HTR-8/SVneo (cell line): ENCODE data around the gene TIAM1.

ENCODE experiments used
- DNase-seq: peaks from one replicate; pipeline ENCODE4 v3.0.0; 2011; ENCODE audit warnings: low spot score, mixed read lengths; ENCODE audit not compliant: insufficient read length
- FAIRE-seq: peaks from 2 replicates; lab custom pipeline; 2011; peaks lifted over from hg19 to GRCh38; lab: Jason Lieb, UNC

TIAM1 gene

DNA sequence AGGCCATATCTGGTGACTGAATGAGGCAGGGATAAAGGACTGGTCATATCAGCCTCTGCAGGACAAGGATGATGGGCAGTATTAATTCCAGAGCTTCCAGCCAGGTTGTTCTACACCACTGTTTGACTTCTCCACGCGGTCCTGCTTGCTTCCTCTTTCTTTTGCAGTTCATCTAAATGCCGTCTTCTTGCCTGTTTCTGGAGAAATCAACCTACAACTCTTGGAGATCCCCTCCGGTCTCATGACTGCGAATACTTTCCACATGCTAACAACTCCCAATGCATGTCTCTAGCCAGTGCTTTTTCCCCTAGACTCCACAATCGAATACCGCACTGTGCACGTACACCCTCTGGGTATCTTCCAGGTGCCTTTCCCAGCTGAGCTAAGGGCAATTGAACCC is 14.1 kb upstream of the TIAM1 start:
- no peak for DNase-seq
- FAIRE-seq, result no peak

DNA sequence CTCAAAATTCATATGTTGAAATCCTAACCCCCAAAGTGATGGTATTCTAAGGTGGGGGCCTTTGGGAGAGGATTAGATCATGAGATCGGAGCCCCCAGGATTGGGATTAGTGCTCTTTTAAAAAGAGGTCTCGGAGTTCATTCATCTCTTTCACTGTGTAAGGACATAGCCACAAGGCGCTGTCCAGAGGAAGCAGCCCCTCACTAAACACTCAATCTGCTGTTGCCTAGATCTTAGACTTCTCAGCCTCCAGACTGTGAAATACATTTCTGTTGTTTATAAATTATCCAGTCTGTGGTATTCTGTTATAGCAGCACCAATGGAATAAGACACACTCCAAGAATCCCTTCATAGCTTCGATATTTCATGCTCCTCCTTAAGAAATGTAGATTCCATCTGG is 12.4 kb upstream of the TIAM1 start:
- DNase-seq, result no peak
- FAIRE-seq, result no peak

DNA sequence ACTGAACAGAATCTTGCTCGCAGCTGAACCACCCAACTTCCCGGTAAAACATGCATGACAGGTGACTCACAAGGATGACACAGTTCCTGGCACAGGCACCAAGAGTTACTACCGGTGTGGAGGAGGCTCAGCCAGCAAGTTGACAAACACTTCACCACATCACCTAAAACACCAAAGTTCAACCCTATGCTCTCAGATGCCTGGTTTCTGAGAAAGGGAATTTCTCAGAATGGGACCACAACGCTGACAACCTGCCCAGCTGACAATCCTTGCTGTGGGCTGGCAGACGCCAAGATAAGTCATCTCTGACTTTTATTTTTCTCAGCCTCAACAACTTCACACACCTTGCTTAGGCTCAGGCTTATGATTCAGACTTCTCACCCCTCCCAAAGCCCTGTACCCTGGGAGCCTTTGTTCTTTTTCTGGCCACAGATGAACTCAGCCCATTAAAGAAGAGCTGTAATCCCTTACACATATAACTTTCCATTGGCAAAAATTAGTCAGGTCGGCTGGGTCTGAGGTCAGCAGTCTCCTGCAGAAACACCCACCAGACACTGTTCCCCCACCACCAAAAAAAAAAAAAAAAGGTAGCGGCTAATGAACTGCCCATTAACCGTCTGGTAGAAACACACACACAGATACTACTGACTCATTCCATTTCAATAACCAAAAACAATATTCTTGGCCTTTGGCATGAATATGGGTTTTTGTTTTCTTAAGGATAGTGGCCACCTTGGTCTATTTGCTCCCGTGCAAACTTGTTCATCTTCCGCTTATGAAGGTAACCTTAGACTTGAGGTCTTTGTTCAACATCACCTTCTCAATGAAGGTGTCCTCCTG is 10.8 kb upstream of the TIAM1 start:
- DNase-seq, result peak; percentile 51
- FAIRE-seq, result peak; percentile 65

DNA sequence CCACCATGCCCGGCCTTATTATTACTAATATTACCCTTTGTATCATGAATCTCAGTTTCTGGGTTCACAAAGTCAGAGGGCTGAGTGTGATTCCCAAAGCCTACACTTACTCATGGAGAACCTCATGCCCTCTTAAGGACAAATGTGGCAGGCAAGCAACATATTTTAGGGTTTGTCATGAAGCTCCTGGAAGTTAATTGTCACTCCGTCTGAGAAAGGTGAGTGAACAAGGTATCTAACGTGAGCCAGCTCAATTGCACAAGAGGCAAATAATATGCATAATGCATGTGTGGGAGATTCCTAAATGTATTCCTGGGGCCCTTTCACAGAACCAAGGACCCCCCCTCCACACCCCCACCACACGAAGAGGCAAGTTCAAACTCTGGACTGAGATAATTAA is 10.1 kb upstream of the TIAM1 start:
- FAIRE-seq, result no peak

DNA sequence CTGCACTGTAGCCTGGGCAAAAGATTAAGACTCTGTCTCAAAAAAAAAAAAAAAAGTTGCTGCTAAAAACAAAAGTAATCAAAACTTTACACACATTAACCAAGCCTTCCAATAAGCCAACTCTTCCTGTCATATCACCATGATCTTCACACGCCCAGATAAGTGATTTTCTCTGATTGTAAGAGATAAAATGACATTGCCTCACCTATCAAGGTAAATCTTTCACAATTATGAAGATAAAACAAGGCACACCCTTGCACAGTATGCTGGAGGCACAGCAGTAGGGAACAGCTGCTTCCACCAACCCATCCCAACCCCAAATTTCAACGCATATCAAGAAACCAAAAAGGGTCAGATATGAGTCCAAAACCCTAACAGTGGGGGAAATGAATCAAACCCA is 8.8 kb upstream of the TIAM1 start:
- FAIRE-seq (peak; percentile 31), DNase-seq (no peak)

More for the DNA sequence above, 10.1 kb upstream of the TIAM1 start:
- DNase-seq, result no peak

DNA sequence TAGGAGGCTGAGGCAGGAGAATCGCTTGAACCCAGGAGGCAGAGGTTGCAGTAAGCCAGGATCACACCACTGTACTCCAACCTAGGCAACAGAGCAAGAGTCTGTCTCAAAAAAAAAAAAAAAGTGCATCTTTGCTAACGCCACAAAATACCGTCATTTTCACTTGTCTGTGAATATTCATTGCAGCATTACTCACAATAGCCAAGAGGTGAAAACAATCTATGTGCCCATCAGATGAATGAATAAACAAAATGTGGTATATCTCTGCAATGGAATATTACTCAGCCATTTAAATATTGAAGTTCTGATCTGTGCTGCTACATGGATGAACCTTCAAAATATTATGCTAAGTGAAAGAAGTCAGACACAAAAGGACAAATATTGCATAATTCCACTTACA is 7.9 kb upstream of the TIAM1 start:
- FAIRE-seq, result peak; percentile 87
- DNase-seq, result no peak

DNA sequence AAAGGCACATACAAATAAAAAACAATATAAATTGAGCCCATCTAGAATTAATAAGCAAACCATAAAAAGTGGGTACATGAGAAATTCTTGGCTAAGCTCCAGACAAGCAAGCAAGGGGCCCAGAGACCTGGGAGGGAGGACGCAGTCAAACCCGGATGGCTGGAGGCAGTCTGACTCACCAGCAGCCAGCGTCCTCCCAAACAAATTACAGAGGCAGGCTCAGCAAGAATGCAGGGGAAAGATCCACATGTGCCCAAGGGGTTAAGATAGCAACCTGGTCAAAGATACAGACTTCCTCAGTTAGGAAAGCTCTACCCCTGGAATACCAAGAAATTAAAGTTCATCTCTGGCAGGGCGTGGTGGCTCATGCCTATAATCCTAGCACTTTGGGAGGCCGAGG is 7.4 kb upstream of the TIAM1 start:
- FAIRE-seq (peak; percentile 69), DNase-seq (peak; percentile 79)

DNA sequence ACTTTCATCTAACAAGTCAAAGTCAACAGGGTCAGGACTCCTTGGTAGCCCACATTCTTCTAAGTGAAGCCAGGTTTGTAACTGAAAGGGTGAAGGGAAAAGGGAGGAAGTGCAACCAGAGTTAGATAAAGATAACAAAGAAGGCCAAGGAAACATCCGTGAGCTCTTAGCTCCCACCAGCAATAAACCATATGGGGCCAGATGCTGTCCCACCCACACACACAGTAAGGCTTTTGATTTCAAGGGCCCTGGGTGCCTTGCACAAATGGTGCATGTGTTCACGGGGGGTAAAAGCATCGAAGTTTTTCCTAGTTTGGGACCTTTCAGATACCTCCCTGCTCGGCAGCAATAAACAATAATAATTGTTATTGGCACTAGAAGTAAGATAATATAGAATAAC is 5.1 kb upstream of the TIAM1 start:
- DNase-seq (no peak), FAIRE-seq (no peak)

DNA sequence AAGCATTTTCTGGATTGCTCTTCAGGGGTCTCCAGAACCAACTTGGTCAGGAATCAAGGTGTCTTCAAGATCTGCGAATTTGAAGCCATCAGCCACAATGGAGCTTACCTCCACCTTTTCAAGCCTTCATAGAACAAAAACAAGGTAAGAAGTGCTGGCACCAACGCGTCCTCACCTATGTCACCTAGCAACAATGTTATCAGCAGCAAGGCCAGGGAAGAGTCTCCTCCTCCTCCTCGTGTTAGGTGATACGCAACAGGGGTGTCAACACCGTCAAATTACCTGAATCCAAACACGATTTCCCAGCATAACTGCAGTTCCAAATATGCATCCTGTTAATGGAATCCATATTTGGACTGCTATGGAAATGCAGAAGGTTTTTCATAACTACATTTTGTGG is 4.1 kb upstream of the TIAM1 start:
- FAIRE-seq, result no peak

DNA sequence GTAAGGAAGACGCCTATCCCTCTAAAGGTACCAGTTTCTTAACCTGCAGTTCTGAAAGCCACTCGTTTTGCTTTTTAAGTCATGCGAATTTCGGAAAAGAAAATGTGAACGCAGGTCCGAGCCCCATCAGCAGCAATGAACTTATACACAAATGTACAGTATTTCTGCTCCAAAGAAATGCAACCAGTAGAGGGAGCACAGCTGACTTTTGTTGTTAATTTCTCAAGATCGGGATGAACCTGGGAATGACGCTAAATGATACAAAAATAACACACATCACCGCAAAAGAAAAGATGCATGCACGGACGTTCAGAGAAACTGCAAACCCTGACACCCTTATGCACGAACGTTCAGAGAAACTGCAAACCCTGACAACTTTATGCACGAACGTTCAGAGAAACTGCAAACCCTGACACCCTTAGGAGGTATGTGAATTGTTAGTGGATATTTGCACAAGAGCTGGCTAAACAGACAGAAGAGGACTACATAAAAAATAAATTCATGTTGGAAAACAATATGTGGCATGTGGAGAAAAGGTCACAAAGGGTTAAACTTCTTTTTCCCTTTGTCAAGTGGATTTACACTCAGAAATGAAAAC is 3.5 kb upstream of the TIAM1 start:
- DNase-seq (no peak), FAIRE-seq (no peak)

More for the DNA sequence above, 4.1 kb upstream of the TIAM1 start:
- DNase-seq, result no peak

DNA sequence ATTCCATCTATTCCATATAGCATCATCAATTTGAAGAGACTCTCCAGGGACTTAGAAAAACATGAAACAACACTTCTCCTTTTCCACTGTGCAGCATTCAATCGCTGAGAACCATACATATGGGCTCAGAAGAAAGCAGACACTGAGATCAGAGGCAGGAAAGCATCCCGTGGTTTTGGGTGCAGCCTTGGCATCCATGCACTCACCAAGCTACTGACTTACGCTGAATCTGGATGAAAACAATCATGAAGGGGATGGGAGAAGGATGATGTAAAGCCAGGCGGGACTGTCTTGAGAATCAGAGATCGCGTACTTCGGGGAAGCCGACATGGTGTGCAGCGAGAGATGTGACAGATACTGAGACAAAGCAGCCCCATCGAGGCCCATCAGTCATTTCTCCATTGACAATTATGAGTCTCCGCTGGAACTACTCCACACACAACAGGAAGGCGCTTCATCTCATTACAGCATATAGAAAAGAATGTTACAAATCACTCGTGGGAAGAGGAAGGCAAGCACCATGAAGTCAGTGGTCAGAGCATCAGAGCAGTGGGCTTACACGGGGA is 2.3 kb upstream of the TIAM1 start:
- no peak for FAIRE-seq

DNA sequence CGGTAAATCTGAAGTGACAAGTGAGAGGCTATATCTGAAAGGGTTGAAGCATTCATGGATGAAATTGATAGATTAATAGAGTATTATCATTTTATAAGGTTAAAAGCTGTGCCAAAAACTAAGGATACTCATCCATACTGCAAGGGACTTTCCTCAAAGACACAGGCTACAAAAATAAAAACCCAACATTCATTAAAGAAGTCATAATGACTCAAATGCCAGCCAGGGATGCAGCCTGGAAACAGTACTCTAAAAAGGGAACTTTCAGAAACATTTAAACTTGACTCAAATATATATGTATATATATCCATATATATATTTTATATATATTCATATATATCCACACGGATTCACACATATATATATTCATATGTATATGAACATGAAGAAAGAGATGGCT is 1.1 kb upstream of the TIAM1 start:
- no peak for FAIRE-seq

More for the DNA sequence above, 2.3 kb upstream of the TIAM1 start:
- DNase-seq, result no peak

DNA sequence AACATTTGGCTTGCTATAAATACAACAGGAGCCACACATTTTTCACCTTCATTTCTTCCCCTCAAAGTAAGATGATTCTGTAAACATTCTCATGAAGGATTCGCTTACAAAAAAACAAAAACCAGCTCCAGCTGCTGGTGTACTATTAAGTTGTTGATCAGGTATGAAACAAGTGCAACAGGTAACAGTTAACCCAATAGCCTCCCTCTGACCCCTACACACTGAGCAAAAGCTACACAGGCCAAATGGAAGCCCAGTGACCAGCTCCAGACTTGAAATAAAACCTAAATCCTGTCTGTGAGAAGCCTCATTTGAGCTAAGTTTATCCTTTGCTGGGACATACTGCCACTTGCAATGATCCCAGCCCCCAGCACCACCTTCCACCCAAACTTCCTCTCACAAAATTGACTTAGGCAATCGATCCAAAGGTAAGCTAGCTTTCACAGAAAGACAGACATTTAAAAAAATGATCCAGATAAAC is 991 bp downstream of the TIAM1 start:
- FAIRE-seq (no peak), DNase-seq (no peak)

More for the DNA sequence above, 1.1 kb upstream of the TIAM1 start:
- DNase-seq, result no peak

DNA sequence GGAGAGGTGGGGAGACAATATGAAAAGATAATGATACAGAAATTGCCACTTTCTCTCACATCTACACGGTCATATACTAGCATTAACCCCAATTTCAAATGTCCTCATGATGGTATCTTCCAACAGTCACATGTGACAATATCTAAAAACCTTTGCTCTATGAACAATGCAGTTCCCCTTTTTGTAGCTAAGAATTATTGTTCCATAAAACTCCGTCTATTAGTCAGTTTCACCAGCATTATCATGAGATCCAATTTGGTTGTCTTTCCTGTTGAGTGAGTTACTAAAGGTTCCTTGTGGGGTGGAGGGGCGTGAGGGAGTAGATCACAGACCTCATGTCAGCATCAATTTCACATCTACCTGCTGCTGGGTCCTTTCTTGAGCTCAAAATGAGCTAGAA is 1.7 kb downstream of the TIAM1 start:
- DNase-seq, result no peak
- no peak for FAIRE-seq

DNA sequence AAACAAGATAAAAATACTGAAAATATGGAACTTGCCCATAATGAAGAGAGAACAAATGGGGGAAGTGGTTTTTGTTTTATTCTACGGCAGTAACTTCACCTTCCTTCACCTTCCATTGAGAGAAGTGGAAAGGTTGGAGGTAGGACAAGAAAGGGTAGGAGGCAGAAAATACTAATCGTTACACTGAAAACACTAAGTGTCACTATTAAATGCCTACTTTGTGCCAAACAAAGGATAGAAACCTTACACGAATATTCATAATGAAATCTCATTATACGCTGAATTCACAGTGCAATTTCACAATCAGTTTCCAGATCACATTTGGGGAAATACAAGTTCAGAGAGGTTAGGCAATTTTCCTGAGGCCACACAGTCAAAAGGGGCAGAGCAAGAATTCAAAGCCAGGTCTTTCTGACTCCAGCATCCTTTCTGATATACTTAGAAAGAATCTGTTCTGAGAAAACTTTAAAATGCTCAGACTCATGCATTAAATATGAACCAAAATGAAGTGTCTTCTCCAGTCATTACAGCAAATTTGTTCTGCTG is 3.0 kb downstream of the TIAM1 start:
- DNase-seq (no peak), FAIRE-seq (no peak)

DNA sequence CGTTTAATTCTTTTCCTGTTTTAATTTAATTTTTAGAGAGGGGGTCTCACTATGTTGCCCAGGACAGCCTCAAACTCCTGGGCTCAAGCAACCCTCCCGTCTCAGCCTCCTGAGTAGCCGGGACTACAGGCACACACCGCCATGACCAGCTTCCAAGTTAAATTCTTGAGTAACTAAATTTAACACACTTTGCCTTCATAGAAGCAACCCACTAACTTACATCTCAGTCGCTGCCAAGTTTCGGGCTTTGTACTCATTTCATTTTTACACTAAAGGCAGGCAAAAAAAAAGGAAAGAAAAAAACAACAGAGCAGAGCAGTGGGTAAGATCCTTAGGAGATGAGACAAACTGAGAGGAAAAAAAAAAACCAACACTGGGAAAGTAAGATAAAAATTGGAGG is 3.5 kb downstream of the TIAM1 start:
- no peak for DNase-seq
- FAIRE-seq, result no peak

DNA sequence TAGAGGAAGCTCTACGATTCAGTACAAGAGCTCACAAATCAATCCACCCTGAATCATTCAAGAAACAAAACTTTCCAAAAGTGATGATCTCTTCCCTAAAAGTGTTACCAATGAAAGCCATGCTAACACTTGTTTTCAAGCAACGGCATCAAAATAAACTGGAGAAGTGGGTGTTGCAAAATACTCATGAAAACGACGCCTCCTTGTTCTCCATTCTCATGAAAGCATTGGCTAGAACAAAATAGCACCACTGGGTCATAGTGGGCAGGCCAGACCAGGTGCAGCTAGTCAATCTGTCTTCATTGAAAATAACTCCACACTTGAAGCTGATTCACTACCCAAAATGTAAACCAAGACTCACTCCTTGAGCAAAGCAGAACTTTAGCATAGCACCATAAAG is 4.3 kb downstream of the TIAM1 start:
- no peak for DNase-seq
- FAIRE-seq, result no peak

DNA sequence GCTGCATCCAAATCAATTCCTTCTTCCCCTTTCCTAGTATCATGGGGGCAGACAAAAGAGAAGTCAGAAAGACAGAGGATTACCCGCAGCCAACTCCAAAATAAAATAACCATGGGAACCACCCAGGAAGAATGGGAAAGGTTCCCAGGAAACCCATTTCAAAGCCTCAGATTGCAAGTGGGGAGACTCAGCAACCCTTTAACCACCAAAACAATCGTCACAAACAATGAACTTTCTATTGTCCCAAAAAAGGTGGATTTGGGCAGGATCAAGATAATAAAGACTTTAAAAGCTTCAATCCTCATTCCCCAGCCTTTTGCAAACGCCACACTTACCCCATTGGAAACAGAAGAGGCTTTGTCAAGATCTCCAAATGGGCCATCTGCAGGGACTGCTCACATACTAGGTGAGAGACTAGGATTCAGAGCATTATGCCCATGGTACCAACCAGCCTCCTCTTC is 5.1 kb downstream of the TIAM1 start:
- FAIRE-seq, result no peak
- no peak for DNase-seq

DNA sequence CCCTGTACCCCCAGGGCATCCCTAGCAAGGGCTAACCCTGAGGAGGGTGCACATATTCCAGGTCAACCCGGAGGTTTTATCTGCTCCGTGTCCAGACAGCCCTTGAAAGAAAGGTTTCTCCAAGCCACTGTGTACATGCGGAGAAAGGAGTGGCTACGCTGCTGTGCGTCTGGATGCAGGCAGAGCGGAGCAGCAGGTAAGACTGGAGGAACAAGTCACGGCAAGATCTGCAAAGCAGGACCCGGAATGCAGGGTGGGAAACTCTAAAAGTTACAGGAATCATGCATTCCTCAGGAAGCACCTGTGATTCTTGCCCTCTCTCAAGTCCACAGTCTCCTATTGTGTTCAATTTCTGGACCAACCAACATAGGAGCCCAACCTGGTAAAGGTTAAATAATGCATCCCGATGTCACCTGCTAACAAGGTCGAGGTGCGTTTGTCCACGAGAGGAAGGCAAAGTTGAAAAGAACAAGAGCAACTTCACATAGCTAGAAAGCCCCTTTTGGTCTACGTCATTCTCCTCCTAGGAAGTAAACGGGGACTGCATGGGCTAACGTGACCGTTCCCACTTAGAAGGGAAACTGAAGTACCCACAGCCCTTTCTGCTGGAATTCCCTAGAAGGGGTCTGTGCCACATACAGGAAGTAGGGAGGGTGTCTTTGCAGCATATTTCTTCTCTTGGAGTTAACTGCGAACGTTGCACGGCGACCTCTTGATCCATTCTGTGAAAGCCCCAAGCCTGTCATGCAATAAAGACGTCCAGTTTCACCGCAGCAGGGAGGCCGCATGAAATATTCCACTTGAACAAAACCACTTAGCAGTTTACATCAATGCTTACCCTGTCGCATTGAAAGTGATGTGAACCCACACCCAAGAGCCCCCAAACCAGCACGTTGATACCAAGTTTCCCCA is 5.8 kb downstream of the TIAM1 start:
- no peak for DNase-seq
- no peak for FAIRE-seq

DNA sequence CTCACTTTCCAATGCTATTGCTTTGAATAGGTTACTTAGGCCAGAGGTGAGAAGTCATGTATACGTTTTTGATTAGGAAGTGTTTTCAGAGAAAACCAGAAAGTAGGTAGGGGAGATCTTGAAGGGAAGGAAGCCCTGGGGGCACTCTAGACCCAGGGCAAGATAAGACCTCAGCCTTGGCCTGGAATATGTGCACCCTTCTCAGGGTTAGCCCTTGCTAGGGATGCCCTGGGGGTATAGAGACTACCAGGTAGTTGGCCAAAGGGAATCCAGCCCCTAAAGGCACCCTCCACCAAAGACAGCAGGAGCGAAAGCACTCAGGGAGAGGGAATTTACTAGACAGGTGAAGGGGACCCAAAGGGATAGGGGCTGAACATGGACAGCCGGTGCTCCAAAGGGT is 7.0 kb downstream of the TIAM1 start:
- FAIRE-seq (no peak), DNase-seq (no peak)
